Esophagus squamous epithelium (tissue), 5 donors: Measurements from ENCODE around the gene TAF12. TPM values are rescaled to one million over a fixed set of nuclear protein-coding genes. Genes with fewer than 3 reads are reported as not detected.
"Not testable (repeated sequence)": the region's sequence is repeated elsewhere in the genome, so short reads cannot be mapped to it uniquely, and the experiment has no call there.

Experiments
- DNase-seq: peaks from one replicate; lab custom pipeline; 2025; lab: John Stamatoyannopoulos, UW
- H3K27ac ChIP-seq, 4 donors: fragments of 200-600 bp; sonication (generic); one replicate each; pipeline ENCODE4 v1.5.1; 2016 to 2019; ENCODE audit warnings: mild to moderate bottlenecking in 1 of 4
- H3K27me3 ChIP-seq, 4 donors: fragments of 200-600 bp; sonication (generic); 1 replicate in 3 of 4; 2 replicates in 1 of 4; pipeline versions ENCODE4 v1.5.1 to v1.6.0; 2017 to 2021; ENCODE audit warnings: antibody characterized with exemption in 1 of 4
- H3K36me3 ChIP-seq, 3 donors: fragments of 200-600 bp; sonication (generic); one replicate each; pipeline ENCODE4 v1.5.1; 2016 to 2019
- H3K4me1 ChIP-seq, 3 donors: fragments of 200-600 bp; sonication (generic); one replicate each; pipeline ENCODE4 v1.5.1; 2017 to 2019
- H3K4me3 ChIP-seq, 4 donors: fragments of 200-600 bp; sonication (generic); 1 replicate in 3 of 4; 2 replicates in 1 of 4; pipeline ENCODE4 v1.5.1; 2016 to 2019; ENCODE audit warnings: mild to moderate bottlenecking in 2 of 4, moderate library complexity in 1 of 4
- H3K9me3 ChIP-seq, 3 donors: fragments of 200-600 bp; sonication (generic); one replicate each; pipeline ENCODE4 v1.5.1; 2016 to 2019
- POLR2A ChIP-seq, 4 donors: fragments of 450-650 bp; IDR thresholded peaks; one replicate each; pipeline ENCODE4 v1.6.1; 2017; ENCODE audit warnings: antibody characterized with exemption in 4 of 4, mild to moderate bottlenecking in 4 of 4, moderate library complexity in 3 of 4
- WGBS, 2 donors: methylation state at CpG; one replicate each; pipeline ENCODE4 v1.1.5; 2018; 5-methylcytosine and 5-hydroxymethylcytosine counted together
- intact Hi-C: fragments of 100-400 bp; cut with DNase I; formaldehyde crosslinking; loops from one replicate; pipeline ENCODE4 v1.15.0; 2022
- total RNA-seq, 4 donors: library from RNA; depleted of rRNA; stranded (reverse); fragments of >200 nt; gene quantifications; one replicate each; pipeline ENCODE4 v1.1.0, GENCODE V29; 2016
- TF ChIP-seq, protein P1 (sequence below), 6 experiments: fragments of 450-650 bp in 4 of 6; fragments of 200-600 bp in 2 of 6; sonication (generic) in 2 of 6; IDR thresholded peaks; one replicate each; pipeline ENCODE4 v1.5.1; 2016 to 2019; ENCODE audit warnings: antibody characterized with exemption in 6 of 6, mild to moderate bottlenecking in 4 of 6, moderate library complexity in 4 of 6
- donor health status: DM: yes; HTN: yes; CAD: no.

Gene TAF12
- total RNA-seq, 4 donors from 2014 or later = 7.6 to 20.1 (median 13.1) TPM

- Histone ChIP-seq H3K27me3 (no peaks in the 10 kb centered on the region), H3K9me3 (no peaks in the 10 kb centered on the region), H3K4me1 (peaks cover 0 to 15% (median 5%) of the 10 kb centered on the region in 3 donors), H3K27ac (peak overlapping the region in 1 of 4 donors; percentile 60), H3K36me3 (peaks cover 16 to 54% (median 22%) of the 10 kb centered on the region in 3 donors), H3K4me3 (no peak overlapping the region)
- 50 to 58% methylated on average over 2 to 3 of the region's 3 CpGs for WGBS, 2 donors
- intact Hi-C loops = loop anchor here (5.0 to 10.0 kb wide), 2 partner anchors 79 to 197 kb away; no protein-coding TSS in a partner anchor
- TF ChIP-seq, protein P1, sequence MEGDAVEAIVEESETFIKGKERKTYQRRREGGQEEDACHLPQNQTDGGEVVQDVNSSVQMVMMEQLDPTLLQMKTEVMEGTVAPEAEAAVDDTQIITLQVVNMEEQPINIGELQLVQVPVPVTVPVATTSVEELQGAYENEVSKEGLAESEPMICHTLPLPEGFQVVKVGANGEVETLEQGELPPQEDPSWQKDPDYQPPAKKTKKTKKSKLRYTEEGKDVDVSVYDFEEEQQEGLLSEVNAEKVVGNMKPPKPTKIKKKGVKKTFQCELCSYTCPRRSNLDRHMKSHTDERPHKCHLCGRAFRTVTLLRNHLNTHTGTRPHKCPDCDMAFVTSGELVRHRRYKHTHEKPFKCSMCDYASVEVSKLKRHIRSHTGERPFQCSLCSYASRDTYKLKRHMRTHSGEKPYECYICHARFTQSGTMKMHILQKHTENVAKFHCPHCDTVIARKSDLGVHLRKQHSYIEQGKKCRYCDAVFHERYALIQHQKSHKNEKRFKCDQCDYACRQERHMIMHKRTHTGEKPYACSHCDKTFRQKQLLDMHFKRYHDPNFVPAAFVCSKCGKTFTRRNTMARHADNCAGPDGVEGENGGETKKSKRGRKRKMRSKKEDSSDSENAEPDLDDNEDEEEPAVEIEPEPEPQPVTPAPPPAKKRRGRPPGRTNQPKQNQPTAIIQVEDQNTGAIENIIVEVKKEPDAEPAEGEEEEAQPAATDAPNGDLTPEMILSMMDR (IDR thresholded peaks at IDR 0.05) = no peak
- no peak for TF ChIP-seq POLR2A (IDR thresholded peaks at IDR 0.05)
- no peak for DNase-seq
Observed at GRCh38 chr1:28601696-28602095, 41.2 kb downstream of the TAF12 start.

DNA sequence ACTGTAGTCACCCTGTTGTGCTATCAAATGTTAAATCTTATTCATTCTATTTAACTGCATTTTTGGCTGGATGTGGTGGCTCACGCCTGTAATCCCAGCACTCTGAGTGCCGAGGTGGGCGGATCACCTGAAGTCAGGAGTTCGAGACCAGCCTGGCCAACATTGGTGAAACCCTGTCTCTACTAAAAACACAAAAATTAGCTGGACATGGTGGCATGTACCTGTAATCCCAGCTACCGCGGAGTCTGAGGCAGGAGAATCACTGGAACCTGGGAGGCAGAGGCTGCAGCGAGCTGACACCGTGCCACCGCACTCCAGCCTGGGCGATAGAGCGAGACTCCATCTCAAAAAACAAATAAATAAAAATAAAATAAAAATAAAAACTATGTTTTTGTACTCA lies 46.6 kb downstream of the TAF12 start:
- 93 to 95% methylated on average over 11 of the region's 11 CpGs for WGBS, 2 donors
- H3K9me3 ChIP-seq, H3K27me3 ChIP-seq, H3K27ac ChIP-seq, H3K4me3 ChIP-seq, H3K36me3 ChIP-seq, intact Hi-C loops, DNase-seq: not testable (repeated sequence)
- peaks cover 0 to 21% (median 6%) of the 10 kb centered on the region in 3 donors for H3K4me1 ChIP-seq

DNA sequence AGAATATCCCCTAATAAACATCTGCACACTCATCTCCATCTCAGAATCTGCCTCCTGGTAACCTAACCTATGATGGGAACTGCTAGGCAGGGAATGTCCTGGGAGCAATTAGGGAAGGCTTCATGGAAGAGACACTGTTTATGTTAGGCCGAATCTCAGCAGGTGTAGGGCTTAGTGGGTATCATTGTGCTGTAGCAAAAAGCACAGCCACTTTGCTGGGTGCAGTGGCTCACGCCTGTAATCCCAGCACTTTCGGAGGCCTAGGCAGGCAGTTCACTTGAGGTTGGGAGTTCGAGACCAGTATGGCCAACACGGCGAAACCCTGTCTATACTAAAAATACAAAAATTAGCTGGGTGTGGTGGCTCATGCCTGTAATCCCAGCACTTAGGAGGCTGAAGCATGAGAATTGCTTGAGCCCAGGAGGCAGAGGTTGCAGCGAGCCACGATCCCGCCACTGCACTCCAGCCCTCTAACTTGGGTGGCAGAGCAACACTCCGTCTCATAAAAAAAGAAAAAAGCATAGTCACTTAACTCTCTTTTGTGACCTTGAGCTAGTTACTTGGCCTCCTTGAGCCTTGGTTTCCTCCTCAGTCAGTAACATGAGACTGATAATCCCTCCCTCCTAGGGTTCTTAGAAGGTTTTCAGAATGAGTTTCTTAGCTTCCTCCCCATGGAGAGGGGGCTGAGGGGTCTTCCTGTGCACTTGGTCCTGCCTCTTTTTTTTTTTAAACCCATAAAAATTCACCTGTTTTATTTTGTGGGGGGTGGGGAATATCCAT lies 47.3 kb downstream of the TAF12 start:
- intact Hi-C loops = no loop called here

DNA sequence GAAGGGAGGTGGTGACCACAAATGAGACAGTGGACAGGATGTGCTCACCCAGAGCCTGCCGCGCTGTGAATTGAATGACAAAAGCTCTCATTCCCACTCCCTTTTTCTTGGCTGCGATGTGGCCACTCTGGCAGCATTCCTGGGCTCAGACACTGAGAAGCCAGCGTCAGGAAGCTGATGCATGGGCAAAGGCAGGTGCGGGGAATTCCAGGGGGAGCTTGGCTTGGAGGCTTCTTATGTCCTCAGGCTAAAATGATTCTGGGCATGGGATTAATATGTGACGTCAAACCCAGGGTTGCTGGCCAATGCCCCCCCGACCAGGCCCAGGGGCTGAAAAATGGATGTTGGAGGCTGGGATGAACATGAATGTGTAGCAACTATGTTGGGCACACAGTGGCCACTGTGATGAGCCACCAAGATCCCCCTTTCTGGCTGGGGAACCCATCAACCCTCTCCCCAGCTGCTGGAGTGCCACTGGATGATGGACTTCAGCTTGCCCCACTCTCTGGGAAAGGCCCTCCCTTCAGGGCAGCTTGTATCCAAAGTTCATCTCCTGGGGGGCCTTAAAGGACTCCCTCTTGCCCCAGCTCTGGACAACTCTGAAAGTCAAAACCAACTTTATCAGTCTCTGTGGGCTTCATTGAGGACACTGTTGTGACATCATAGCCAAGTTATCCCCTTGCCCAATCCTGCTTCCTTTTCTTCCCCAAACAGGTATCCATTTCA lies 48.0 kb downstream of the TAF12 start:
- intact Hi-C loops, H3K27me3 ChIP-seq, DNase-seq, H3K27ac ChIP-seq, H3K9me3 ChIP-seq, H3K36me3 ChIP-seq, H3K4me3 ChIP-seq: not testable (repeated sequence)
- peaks cover 0 to 25% (median 6%) of the 10 kb centered on the region in 3 donors for H3K4me1 ChIP-seq
- WGBS, 2 donors = 28 to 44% methylated on average over 4 to 7 of the region's 7 CpGs

More for the DNA sequence above, 47.3 kb downstream of the TAF12 start:
- Histone ChIP-seq H3K4me1 (peaks cover 0 to 20% (median 6%) of the 10 kb centered on the region in 3 donors), H3K4me3 (no peak overlapping the region), H3K27ac (no peak overlapping the region), H3K36me3 (peaks cover 0 to 6% (median 0%) of the 10 kb centered on the region in 3 donors), H3K9me3 (no peaks in the 10 kb centered on the region), H3K27me3 (no peaks in the 10 kb centered on the region)
- no peak for TF ChIP-seq POLR2A (IDR thresholded peaks at IDR 0.05)
- TF ChIP-seq, protein P1 (IDR thresholded peaks at IDR 0.05) = no peak
- no peak for DNase-seq
- 85 to 90% methylated on average over 6 to 10 of the region's 10 CpGs for WGBS, 2 donors

DNA sequence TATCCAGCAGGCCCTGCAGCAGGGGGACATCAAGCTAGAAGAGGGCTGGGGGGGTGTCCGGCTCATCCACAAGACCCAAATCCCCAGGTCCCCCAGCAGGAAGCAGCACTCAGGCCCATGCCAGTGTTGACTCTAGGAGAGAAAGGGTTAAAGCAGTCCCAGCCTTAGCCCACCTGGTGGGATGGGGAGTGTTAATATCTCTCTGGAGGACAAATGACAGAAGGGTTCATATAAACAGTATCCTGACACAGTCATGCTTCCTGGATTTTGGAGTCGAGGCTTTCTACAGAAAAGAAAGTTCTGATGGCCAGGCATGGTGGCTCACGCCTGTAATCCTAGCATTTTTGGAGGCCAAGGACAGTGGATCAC lies 48.9 kb downstream of the TAF12 start:
- H3K9me3 ChIP-seq, H3K27ac ChIP-seq, DNase-seq, intact Hi-C loops, H3K4me3 ChIP-seq, H3K36me3 ChIP-seq, H3K27me3 ChIP-seq: not testable (repeated sequence)
- peaks cover 0 to 25% (median 6%) of the 10 kb centered on the region in 3 donors for H3K4me1 ChIP-seq
- 83 to 90% methylated on average over 1 to 2 of the region's 3 CpGs for WGBS, 2 donors

DNA sequence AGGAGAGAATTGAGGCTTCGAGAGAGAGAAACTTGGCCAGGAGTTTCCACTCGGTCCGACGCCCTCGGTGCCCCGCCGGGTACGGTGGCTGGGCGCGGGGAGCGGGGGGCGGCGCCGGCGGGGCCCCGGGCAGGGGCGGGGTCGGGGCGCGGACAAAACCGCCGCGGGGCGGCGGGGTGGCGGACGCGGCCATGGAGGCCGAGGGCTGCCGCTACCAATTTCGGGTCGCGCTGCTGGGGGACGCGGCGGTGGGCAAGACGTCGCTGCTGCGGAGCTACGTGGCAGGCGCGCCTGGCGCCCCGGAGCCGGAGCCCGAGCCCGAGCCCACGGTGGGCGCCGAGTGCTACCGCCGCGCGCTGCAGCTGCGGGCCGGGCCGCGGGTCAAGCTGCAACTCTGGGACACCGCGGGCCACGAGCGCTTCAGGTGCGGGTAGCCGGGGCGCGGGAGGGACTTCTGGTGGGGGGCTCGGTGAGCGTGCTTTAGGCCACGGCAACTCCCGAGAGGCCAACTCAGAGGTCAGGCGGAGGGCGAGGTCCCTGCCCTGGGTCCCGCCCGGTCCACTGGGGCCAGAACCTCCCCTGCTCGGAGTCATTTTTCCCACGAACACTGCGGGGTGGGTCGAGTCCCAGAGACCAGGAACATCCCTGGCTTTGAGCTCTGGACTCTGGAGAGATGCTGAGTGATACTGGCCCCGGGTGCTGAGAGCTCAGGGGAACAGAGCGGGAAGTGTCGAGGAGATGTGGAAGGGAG lies 50.4 kb downstream of the TAF12 start:
- DNase-seq = no peak
- no peak for TF ChIP-seq POLR2A (IDR thresholded peaks at IDR 0.05)
- TF ChIP-seq, protein P1 (IDR thresholded peaks at IDR 0.05) = no peak

More for the DNA sequence above, 50.4 kb downstream of the TAF12 start:
- H3K9me3 ChIP-seq = no peaks in the 10 kb centered on the region
- H3K27me3 ChIP-seq = no peaks in the 10 kb centered on the region
- no peaks in the 10 kb centered on the region for H3K36me3 ChIP-seq
- H3K4me3 ChIP-seq = peak overlapping the region; percentile 42 to 77 (median 52)
- intact Hi-C loops = no loop called here
- 25 to 30% methylated on average over 5 to 7 of the region's 81 CpGs for WGBS, 2 donors
- peak overlapping the region in 3 of 4 donors; percentile 21 to 63 (median 59) for H3K27ac ChIP-seq
- H3K4me1 ChIP-seq = peaks cover 0 to 25% (median 6%) of the 10 kb centered on the region in 3 donors
